ENCODE data around the gene ANXA5. TPM values are rescaled to one million over a fixed set of nuclear protein-coding genes. Genes with fewer than 3 reads are reported as not detected.
A peak's percentile ranks its signal among the peaks of the same experiment; 100 is the strongest.

Gene ANXA5
- total RNA-seq, 6 experiments from 2014 or later, result 52.2 to 216 (median 97.8) TPM

- intact Hi-C loops (cut with DNase I), result no loop called here
- TF ChIP-seq POLR2A (IDR thresholded peaks at IDR 0.05), result no peak
- TF ChIP-seq, protein P1, sequence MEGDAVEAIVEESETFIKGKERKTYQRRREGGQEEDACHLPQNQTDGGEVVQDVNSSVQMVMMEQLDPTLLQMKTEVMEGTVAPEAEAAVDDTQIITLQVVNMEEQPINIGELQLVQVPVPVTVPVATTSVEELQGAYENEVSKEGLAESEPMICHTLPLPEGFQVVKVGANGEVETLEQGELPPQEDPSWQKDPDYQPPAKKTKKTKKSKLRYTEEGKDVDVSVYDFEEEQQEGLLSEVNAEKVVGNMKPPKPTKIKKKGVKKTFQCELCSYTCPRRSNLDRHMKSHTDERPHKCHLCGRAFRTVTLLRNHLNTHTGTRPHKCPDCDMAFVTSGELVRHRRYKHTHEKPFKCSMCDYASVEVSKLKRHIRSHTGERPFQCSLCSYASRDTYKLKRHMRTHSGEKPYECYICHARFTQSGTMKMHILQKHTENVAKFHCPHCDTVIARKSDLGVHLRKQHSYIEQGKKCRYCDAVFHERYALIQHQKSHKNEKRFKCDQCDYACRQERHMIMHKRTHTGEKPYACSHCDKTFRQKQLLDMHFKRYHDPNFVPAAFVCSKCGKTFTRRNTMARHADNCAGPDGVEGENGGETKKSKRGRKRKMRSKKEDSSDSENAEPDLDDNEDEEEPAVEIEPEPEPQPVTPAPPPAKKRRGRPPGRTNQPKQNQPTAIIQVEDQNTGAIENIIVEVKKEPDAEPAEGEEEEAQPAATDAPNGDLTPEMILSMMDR (IDR thresholded peaks at IDR 0.05), result no peak
- Histone ChIP-seq H3K4me3 (no peak overlapping the region), H3K27ac (no peak overlapping the region), H3K27me3 (no peaks in the 10 kb centered on the region), H3K36me3 (no peaks in the 10 kb centered on the region), H3K9me3 (no peaks in the 10 kb centered on the region), H3K4me1 (no peaks in the 10 kb centered on the region)
- DNase-seq, result no peak
- ATAC-seq, result no peak
- 68% methylated on average over 7 of the region's 7 CpGs for WGBS (ENCODE audit: insufficient coverage, low coverage, low lambda C conversion rate, missing lambda C conversion rate)
Observed at GRCh38 chr4:121712001-121712651, 15.3 kb upstream of the ANXA5 start.

DNA sequence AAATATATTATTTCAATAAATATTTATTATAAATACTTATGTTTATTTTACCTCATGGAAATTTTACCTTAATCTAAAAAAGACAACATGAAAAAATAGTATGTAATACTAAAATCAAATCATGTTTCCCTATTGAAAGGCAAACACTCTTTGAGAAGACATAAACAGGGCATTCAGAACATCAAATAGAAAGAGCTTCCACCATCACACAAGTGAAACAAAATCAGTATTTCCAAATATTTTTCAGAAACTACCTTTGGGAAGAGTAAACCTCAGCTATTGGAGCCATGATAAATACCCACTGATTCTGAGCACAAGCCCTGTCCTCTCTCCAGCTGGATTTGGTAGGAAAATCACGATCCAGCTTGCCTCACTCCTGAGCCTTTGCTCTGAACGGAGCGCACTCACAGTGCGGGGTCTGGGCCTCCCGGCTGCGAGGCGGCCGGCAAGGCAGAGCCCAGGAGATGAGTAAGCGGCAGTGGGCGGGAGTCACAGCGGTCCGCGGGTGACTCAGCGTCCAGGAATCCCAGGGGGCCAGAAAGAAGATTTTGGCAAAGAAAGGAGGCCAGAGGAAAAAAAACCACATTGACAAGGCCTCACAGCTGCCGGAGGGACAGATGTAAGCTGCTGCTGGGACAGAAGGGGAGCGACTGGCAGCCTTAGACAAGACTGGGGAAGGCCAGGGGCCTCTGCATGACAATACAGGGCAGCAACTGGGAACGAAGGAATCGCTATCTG lies 14.7 kb upstream of the ANXA5 start:
- Histone ChIP-seq H3K9me3 (no peaks in the 10 kb centered on the region), H3K27me3 (no peaks in the 10 kb centered on the region), H3K36me3 (no peaks in the 10 kb centered on the region), H3K4me1 (no peaks in the 10 kb centered on the region), H3K27ac (no peak overlapping the region), H3K4me3 (no peak overlapping the region)
- peak; percentile 49 to 76 (median 59) for DNase-seq
- peak; percentile 29 for TF ChIP-seq POLR2A (IDR thresholded peaks at IDR 0.05)
- TF ChIP-seq, protein P1 (IDR thresholded peaks at IDR 0.05), result no peak
- peak; percentile 88 to 99 (median 92) for ATAC-seq
- WGBS (ENCODE audit: insufficient coverage, low coverage, low lambda C conversion rate, missing lambda C conversion rate), result 10% methylated on average over 14 of the region's 18 CpGs
- intact Hi-C loops (cut with DNase I), result no loop called here

- Histone ChIP-seq H3K9me3 (no peaks in the 10 kb centered on the region), H3K36me3 (no peaks in the 10 kb centered on the region), H3K4me1 (no peaks in the 10 kb centered on the region), H3K27ac (no peak overlapping the region), H3K4me3 (no peak overlapping the region), H3K27me3 (no peaks in the 10 kb centered on the region)
- no peak for TF ChIP-seq POLR2A (IDR thresholded peaks at IDR 0.05)
- TF ChIP-seq, protein P1 (IDR thresholded peaks at IDR 0.05), result no peak
- intact Hi-C loops (cut with DNase I), result no loop called here
- no peak for ATAC-seq
- DNase-seq, result no peak
- WGBS (ENCODE audit: insufficient coverage, low coverage, low lambda C conversion rate, missing lambda C conversion rate), result 80% methylated on average over 1 of the region's 3 CpGs
Observed at GRCh38 chr4:121709766-121710405, 13.1 kb upstream of the ANXA5 start.

- Histone ChIP-seq H3K4me1 (no peaks in the 10 kb centered on the region), H3K9me3 (no peaks in the 10 kb centered on the region), H3K4me3 (no peak overlapping the region), H3K36me3 (no peaks in the 10 kb centered on the region), H3K27ac (no peak overlapping the region), H3K27me3 (no peaks in the 10 kb centered on the region)
- DNase-seq (no peak), ATAC-seq (no peak)
- intact Hi-C loops (cut with DNase I), result no loop called here
- TF ChIP-seq, protein P1 (IDR thresholded peaks at IDR 0.05), result no peak
- TF ChIP-seq POLR2A (IDR thresholded peaks at IDR 0.05), result no peak
Observed at GRCh38 chr4:121707344-121707743, 10.6 kb upstream of the ANXA5 start.

All from right lobe of liver (tissue), 6 donors.